SHP77 (cell line): Measurements from ENCODE around the gene NAB2.
"Not testable (repeated sequence)": the region's sequence is repeated elsewhere in the genome, so short reads cannot be mapped to it uniquely, and the experiment has no call there.

ENCODE experiments used
- DNase-seq, 2 experiments: peaks; one replicate each; lab custom pipeline; 2025; lab: John Stamatoyannopoulos, UW

Gene NAB2, protein sequence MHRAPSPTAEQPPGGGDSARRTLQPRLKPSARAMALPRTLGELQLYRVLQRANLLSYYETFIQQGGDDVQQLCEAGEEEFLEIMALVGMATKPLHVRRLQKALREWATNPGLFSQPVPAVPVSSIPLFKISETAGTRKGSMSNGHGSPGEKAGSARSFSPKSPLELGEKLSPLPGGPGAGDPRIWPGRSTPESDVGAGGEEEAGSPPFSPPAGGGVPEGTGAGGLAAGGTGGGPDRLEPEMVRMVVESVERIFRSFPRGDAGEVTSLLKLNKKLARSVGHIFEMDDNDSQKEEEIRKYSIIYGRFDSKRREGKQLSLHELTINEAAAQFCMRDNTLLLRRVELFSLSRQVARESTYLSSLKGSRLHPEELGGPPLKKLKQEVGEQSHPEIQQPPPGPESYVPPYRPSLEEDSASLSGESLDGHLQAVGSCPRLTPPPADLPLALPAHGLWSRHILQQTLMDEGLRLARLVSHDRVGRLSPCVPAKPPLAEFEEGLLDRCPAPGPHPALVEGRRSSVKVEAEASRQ

GRCh38 chr12:57088354-57089270 lies at the start of gene NAB2:
Gene NAB2 (plus strand): TSS chr12:57089114. CDS start chr12:57089272, 158 bp downstream.
- peak; percentile 74 to 89 for DNase-seq

DNA sequence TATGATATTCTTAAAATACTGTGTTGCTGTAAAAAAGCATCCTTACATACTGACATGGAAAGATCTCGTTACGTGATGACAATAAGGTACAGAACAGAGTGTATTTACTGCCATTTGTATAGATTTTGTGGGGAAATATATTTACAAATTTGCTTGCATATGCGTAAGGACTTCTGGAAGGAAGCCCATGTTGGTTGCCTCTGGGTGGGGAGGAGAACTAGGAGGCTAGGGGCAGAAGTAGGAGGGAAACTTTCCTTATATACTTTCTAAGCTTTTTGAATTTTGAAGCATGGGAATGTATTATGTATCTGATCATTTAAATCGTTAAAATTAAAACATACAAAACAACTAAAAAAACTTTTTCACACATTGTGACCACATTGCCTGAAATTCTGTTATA lies 48.7 kb upstream of the NAB2 start:
- no peak for DNase-seq

GRCh38 chr12:57040750-57041149 lies 48.2 kb upstream of the NAB2 start:
- no peak for DNase-seq

DNA sequence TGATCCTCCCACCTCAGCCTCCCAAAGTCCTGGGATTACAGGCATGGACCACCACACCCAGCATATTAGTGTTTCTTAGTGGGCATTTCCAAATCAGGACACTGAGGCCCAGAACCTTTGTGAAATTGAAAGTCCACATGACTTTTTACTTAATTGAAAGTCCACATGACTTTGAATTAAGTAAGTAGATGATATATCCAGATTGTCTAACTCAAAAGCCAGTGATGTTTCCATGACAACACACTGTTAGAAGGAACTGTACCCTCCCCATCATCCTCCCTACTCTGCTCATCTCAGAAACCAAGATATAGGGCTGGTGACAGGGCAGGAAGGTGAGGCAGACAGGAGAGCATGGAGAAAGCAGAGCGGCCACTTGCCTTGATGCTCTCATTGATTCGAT lies 46.2 kb upstream of the NAB2 start:
- no peak for DNase-seq

DNA sequence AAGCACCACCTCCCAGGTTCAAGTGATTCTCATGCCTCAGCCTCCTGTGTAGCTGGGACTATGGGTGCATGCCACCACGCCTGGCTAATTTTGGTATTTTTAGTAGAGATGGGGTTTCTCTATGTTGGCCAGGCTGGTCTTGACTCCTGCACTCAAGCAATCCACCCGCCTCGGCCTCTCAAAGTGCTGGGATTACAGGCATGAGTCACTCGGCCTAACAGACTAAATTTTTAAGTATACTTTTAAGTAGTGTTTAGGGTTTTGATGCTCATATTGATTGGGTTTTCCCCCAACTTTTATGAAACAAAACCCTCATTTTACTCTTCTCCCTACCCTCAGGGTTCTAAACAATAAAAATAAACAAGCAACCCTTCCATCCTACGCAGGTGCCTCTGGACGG lies 44.4 kb upstream of the NAB2 start:
- no peak for DNase-seq

GRCh38 chr12:57044889-57045288 lies 44.0 kb upstream of the NAB2 start:
- no peak for DNase-seq

- DNase-seq, result no peak
Observed at GRCh38 chr12:57046086-57046791, 42.7 kb upstream of the NAB2 start.

- DNase-seq, result no peak
Observed at GRCh38 chr12:57046947-57047890, 41.7 kb upstream of the NAB2 start.

DNA sequence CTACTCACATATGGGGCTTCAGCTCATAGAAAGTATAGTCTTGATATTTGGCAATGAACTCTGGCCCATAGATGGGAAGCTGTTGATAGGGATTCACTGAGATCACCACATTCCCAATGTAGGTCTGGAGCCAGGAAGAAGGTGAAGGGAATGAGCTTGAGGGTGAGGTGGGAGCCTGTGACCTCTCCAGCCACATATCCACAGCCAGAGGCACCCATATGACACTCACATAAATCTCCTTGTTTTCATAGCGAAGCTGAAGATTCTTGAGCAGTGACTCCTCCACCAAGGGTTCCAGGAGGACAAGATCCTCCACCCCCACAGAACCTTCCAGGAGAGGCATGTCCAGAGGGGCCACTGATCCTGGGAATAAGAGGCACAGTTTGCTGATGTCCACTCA lies 40.9 kb upstream of the NAB2 start:
- DNase-seq, result no peak

DNA sequence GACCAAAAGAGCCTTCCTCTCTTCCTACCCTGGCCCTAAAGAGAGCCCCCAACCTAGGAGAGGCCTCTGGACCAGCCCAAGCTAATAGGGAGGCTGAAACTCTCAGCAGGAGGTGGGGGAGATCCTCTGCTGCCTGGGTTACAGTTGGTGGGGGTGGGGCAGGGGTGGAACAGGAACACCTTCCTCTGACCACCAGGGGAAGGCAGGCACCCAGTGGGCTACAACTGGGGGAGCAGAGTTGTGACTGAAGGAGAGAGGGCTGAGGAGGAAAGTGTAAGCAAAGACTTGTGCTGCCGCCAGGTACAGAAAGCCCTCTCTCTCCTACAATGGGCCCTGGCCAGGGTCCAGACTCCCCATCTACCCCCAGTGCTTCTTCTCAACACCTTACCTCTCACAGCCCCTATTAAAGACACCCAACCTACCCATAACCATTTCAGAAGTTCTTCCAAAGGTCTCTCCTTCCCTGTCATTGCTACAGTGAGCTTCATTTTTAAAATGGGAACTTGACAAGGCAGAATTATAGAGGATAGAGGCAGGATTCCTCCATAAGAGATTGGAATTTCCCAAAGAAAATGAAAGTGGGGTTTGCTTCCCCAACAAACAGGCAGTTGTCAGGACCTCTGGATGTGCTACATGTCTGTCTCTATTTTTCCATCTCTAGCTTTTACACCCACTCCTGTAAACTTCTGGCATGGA lies 40.3 kb upstream of the NAB2 start:
- no peak for DNase-seq

DNA sequence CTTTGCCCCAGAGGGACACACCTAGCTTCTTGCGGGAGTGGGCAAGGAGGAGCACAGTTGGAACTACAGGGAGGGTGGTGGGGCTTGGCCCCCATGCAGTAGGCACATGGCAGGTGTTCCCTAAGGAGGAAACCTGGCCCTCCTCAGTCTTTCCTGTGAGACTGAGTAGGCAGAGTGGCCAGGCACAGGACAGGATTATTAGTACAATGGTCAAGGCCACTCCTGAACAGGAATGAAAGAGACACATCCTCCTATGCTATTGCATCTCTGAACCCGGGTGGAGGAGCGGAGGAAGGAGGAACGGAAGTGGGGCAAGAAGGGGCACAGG lies 39.8 kb upstream of the NAB2 start:
- DNase-seq, result no peak

DNA sequence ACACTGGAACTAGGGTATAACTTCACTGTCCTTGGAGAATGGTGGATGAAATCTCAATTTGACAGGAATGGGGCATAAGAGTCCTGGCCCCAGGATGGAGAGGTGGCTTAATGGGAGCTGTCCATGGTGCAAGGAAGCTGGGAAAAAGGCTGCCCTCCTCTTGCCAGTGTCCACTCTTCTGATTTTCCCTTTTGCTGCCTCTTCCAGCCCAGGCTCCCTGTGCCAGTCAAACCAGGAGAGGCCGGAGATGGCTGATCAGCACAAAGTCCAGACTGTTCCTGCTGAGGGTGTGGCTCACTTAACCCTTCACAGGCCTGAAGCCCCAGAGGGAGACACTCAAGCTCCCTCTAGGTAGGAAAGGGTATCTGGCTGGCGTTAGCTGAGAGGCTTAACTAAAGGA lies 39.0 kb upstream of the NAB2 start, which contains the start of gene MYO1A:
Gene MYO1A, minus strand, starts transcription at position 240 of the 400 bp plus-strand sequence. CDS start 1,806 bp downstream, outside the sequence.
- DNase-seq, result no peak

- no peak for DNase-seq
Observed at GRCh38 chr12:57051011-57051410, 37.9 kb upstream of the NAB2 start.

GRCh38 chr12:57053146-57053545 lies 35.8 kb upstream of the NAB2 start:
- DNase-seq, result not testable (repeated sequence)

GRCh38 chr12:57053901-57054300 lies 35.0 kb upstream of the NAB2 start:
- DNase-seq, result not testable (repeated sequence)

DNA sequence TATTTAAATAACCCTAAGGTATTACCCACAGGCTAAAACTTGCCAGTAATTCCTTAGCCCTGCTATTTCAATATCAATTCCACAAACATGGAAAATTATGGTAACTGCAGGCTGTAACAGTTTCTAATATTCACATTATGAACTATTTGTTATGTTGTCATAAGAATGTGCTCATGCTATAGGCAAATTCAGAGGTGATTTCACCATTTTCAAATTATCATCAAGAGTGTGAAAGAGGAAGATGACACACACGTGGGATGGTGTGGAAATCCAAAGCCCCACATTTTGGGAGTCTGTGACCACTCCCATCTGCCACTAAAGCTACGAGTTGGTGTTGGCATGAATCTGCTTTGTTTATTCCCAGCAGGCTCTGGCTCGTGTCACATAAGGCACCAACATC lies 33.1 kb upstream of the NAB2 start:
- no peak for DNase-seq

DNA sequence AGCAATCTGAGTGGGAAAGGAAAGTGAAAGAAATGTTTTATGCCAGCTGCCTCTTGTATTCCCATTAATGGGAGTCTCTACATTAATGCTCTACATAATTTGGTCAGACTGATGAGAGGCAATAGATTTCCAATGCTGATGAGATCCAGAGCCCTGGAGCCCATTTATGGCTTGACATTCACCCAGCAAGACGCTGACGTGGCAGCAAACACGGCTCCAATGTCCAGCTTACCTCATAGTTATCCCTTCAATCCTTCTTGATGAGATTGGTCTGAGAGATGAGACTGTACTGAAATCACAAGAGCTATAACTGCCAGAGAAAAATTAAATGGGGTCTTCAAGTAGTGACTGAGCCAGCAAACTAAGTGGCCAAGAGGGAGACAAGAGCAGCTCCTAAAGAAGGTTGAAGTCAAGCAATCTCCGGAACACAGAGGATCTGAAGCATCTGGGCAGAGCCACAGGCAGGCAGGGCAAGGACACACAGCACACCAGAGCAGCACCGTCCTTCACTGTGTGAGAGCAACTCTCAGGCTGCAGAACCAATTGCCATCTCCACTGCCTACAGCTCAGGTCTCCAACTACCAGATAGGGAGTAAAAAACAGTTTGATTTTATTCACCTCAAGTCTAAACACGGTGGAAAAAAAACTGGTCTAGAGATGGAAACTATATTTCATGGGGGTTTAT lies 31.7 kb upstream of the NAB2 start:
- no peak for DNase-seq

DNA sequence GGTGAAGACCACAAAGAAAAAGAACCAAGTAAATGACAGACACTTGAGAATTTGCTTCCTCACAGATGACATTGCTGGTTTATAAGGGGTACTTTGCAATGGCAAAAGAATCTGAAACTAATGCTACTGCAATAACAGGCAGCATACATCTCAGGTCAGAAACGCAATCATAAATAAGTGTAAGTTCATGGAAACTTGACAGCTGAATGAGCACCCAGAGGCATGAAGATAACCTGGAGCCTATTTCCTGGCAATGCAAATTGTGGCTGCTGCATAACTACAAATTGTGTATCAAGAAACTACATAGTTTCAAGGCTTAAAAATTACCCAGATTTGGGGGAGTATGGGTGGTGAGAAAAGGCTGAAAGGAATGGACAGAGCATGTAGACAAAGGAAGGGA lies 30.5 kb upstream of the NAB2 start:
- DNase-seq, result no peak

DNA sequence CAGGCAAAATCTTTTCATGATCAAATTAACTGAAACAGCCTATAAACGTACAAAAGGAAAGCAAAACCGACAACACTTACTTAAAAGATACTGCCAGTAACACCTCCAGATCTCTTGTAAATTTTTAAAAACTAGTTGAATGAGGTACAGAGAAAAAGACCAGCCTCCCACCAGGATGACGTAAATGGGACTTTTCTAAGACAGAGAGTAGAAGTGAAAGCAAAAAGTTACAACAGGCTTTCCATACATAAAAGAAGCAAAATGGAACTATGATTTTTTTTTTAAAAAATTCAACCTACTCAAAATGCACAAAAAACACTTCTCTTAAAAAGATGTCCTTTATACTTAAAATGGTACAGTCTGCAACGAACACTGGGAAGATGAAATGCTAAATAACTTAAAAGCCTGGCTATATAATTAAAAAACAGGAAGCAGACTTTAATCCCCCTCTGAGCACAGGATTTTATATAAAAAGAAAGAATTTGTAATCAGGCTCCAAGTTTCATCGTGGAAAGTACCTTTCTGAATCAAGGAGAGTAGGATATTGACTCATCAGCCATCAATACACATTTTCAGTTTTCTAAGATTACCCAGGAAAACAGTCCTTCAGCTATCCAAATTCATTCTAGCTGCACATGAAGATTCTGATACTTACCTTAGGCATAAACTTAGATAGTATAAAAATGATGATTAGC lies 24.8 kb upstream of the NAB2 start:
- DNase-seq, result no peak
